RWPE2 (cell line): ENCODE data around the gene SPEG.

Source experiments
- ATAC-seq: fragments of 200-7000 bp; cut with Tn5 transposase; 3 replicates; pipeline ENCODE4 v1.9.1; 2021; ENCODE audit warnings: low read depth
- DNase-seq: peaks from one replicate; pipeline ENCODE4 v3.0.0-alpha.2; 2020; ENCODE audit warnings: low spot score
- H3K27ac ChIP-seq: fragments of 450-650 bp; 2 replicates; pipeline ENCODE4 v1.5.1; 2017; ENCODE audit warnings: mild to moderate bottlenecking; ENCODE audit not compliant: poor library complexity, severe bottlenecking
- H3K27me3 ChIP-seq: fragments of 250-450 bp; sonication (Bioruptor Pico); 2 replicates; pipeline ENCODE4 v1.5.1; 2021; ENCODE audit warnings: mild to moderate bottlenecking, moderate library complexity; ENCODE audit not compliant: insufficient read depth, poor library complexity, severe bottlenecking
- H3K36me3 ChIP-seq: fragments of 250-450 bp; sonication (Bioruptor Pico); 2 replicates; pipeline ENCODE4 v1.5.1; 2020; ENCODE audit warnings: low read depth, mild to moderate bottlenecking, moderate library complexity
- H3K4me1 ChIP-seq: fragments of 250-450 bp; sonication (Bioruptor Pico); 2 replicates; pipeline ENCODE4 v1.5.1; 2021; ENCODE audit warnings: mild to moderate bottlenecking, moderate library complexity; ENCODE audit not compliant: insufficient read depth, poor library complexity, severe bottlenecking
- H3K4me3 ChIP-seq: fragments of 250-450 bp; sonication (Bioruptor Pico); 2 replicates; pipeline ENCODE4 v1.5.1; 2021; ENCODE audit warnings: mild to moderate bottlenecking, moderate library complexity; ENCODE audit not compliant: severe bottlenecking
- H3K9me3 ChIP-seq: fragments of 250-450 bp; sonication (Bioruptor Pico); 2 replicates; pipeline ENCODE4 v1.5.1; 2021; ENCODE audit warnings: mild to moderate bottlenecking, moderate library complexity; ENCODE audit not compliant: severe bottlenecking
- CTCF ChIP-seq: fragments of 450-650 bp; IDR thresholded peaks from one replicate; pipeline ENCODE4 v1.5.1; 2017; ENCODE audit warnings: mild to moderate bottlenecking, moderate library complexity; ENCODE audit not compliant: poor library complexity, severe bottlenecking

The SPEG gene

GRCh38 chr2:219496825-219497494, 62.3 kb downstream of the SPEG start:
- peaks cover 29% of the 10 kb centered on the region for H3K27me3 ChIP-seq
- H3K4me3 ChIP-seq: no peak overlapping the region
- no peak overlapping the region for H3K27ac ChIP-seq

GRCh38 chr2:219497495-219498279, 63.0 kb downstream of the SPEG start:
- peak; percentile 85 for DNase-seq
- Histone ChIP-seq H3K4me3 (peak overlapping the region; percentile 52), H3K4me1 (no peaks in the 10 kb centered on the region), H3K36me3 (peaks cover 19% of the 10 kb centered on the region), H3K27ac (peak overlapping the region; percentile 61), H3K27me3 (peaks cover 29% of the 10 kb centered on the region), H3K9me3 (no peaks in the 10 kb centered on the region)
- no peak for TF ChIP-seq CTCF
- peak; percentile 67 for ATAC-seq

More at GRCh38 chr2:219496825-219497494, 62.3 kb downstream of the SPEG start:
- TF ChIP-seq CTCF: no peak
- ATAC-seq (no peak), DNase-seq (no peak)
- no peaks in the 10 kb centered on the region for H3K9me3 ChIP-seq
- no peaks in the 10 kb centered on the region for H3K4me1 ChIP-seq
- peaks cover 12% of the 10 kb centered on the region for H3K36me3 ChIP-seq

GRCh38 chr2:219498280-219499057, 63.8 kb downstream of the SPEG start, which contains the start of gene GMPPA:
Gene GMPPA, plus strand, starts transcription at chr2:219498891. Its CDS starts 1,085 bp downstream, at chr2:219499976.
- no peaks in the 10 kb centered on the region for H3K4me1 ChIP-seq
- H3K36me3 ChIP-seq: peaks cover 25% of the 10 kb centered on the region
- peak; percentile 94 for DNase-seq
- no peaks in the 10 kb centered on the region for H3K9me3 ChIP-seq
- peaks cover 29% of the 10 kb centered on the region for H3K27me3 ChIP-seq
- peak; percentile 7 for TF ChIP-seq CTCF
- H3K4me3 ChIP-seq: peak within 1 kb of the TSS; percentile 52
- peak; percentile 83 for ATAC-seq
- H3K27ac ChIP-seq: peak within 1 kb of the TSS; percentile 61

- Histone ChIP-seq H3K9me3 (no peaks in the 10 kb centered on the region), H3K4me1 (no peaks in the 10 kb centered on the region), H3K36me3 (peaks cover 25% of the 10 kb centered on the region), H3K4me3 (peak overlapping the region; percentile 52), H3K27ac (peak overlapping the region; percentile 61), H3K27me3 (peaks cover 29% of the 10 kb centered on the region)
- DNase-seq (no peak), ATAC-seq (no peak)
- TF ChIP-seq CTCF: no peak
Measured at GRCh38 chr2:219499058-219499307, 64.3 kb downstream of the SPEG start.
